ENCODE data around the gene ZNF648.
A peak's percentile ranks its signal among the peaks of the same experiment; 100 is the strongest.
"Not testable (repeated sequence)": the region's sequence is repeated elsewhere in the genome, so short reads cannot be mapped to it uniquely, and the experiment has no call there.

The ZNF648 gene

GRCh38 chr1:182069028-182069466 lies 7.5 kb upstream of the ZNF648 start:
- no peak for DNase-seq (ENCODE audit: low read depth)

- DNase-seq (ENCODE audit: low read depth): no peak
Measured at GRCh38 chr1:182066934-182067333, 5.4 kb upstream of the ZNF648 start.

GRCh38 chr1:182065126-182065845 lies 3.8 kb upstream of the ZNF648 start:
- DNase-seq (ENCODE audit: low read depth): no peak

- DNase-seq (ENCODE audit: low read depth): no peak
Measured at GRCh38 chr1:182064611-182065010, 3.1 kb upstream of the ZNF648 start.

- DNase-seq (ENCODE audit: low read depth): no peak
Measured at GRCh38 chr1:182062223-182062622, 711 bp upstream of the ZNF648 start.

GRCh38 chr1:182060877-182061276 lies 635 bp downstream of the ZNF648 start:
- DNase-seq (ENCODE audit: low read depth): no peak

- no peak for DNase-seq (ENCODE audit: low read depth)
Measured at GRCh38 chr1:182059936-182060335, 1.6 kb downstream of the ZNF648 start.

GRCh38 chr1:182056601-182057366 lies 4.7 kb downstream of the ZNF648 start:
- DNase-seq (ENCODE audit: low read depth): no peak

- no peak for DNase-seq (ENCODE audit: low read depth)
Measured at GRCh38 chr1:182054698-182055326, 6.7 kb downstream of the ZNF648 start.

- no peak for DNase-seq (ENCODE audit: low read depth)
Measured at GRCh38 chr1:182052355-182052754, 9.2 kb downstream of the ZNF648 start.

GRCh38 chr1:182051938-182052337 lies 9.6 kb downstream of the ZNF648 start:
- no peak for DNase-seq (ENCODE audit: low read depth)

- no peak for DNase-seq (ENCODE audit: low read depth)
Measured at GRCh38 chr1:182050481-182051448, 10.7 kb downstream of the ZNF648 start.

GRCh38 chr1:182048562-182048961 lies 12.9 kb downstream of the ZNF648 start:
- no peak for DNase-seq (ENCODE audit: low read depth)

- DNase-seq (ENCODE audit: low read depth): no peak
Measured at GRCh38 chr1:182046763-182047162, 14.7 kb downstream of the ZNF648 start.

- not testable (repeated sequence) for DNase-seq (ENCODE audit: low read depth)
Measured at GRCh38 chr1:182045481-182045880, 16.0 kb downstream of the ZNF648 start.

GRCh38 chr1:182041615-182042014 lies 19.9 kb downstream of the ZNF648 start:
- no peak for DNase-seq (ENCODE audit: low read depth)

- no peak for DNase-seq (ENCODE audit: low read depth)
Measured at GRCh38 chr1:182038220-182038619, 23.3 kb downstream of the ZNF648 start.

- no peak for DNase-seq (ENCODE audit: low read depth)
Measured at GRCh38 chr1:182035097-182035770, 26.3 kb downstream of the ZNF648 start.

GRCh38 chr1:182032251-182032650 lies 29.3 kb downstream of the ZNF648 start:
- no peak for DNase-seq (ENCODE audit: low read depth)

- peak; percentile 90 for DNase-seq (ENCODE audit: low read depth)
Measured at GRCh38 chr1:182029379-182030331, 31.9 kb downstream of the ZNF648 start.

Measured in stimulated activated CD8-positive, alpha-beta memory T cell treated with anti-CD3 and anti-CD28 coated beads, Interleukin-15, amount 100 ng/mL, for 24 hours (primary cell).